ENCODE results near the gene CTIF. TPM values are rescaled to one million over a fixed set of nuclear protein-coding genes. Genes with fewer than 3 reads are reported as not detected.

The CTIF gene
- total and polyA plus RNA-seq, 4 donors, result 10.6 to 26.7 (median 12.3) TPM

- no peak overlapping the region for H3K4me3 ChIP-seq (ENCODE audit: low read depth in 1 of 3, low read length in 3 of 3)
- WGBS, result 97% methylated on average over 4 of the region's 4 CpGs
Measured at GRCh38 chr18:48792141-48792540, 253.3 kb downstream of the CTIF start.

GRCh38 chr18:48792611-48793380, 254.0 kb downstream of the CTIF start:
- peaks cover 0 to 5% (median 0%) of the 10 kb centered on the region in 4 donors for H3K4me1 ChIP-seq (ENCODE audit: control insufficient read depth in 4 of 4, insufficient read depth in 4 of 4, low read length in 3 of 4)
- no peak for DNase-seq (ENCODE audit: low spot score)
- H3K4me3 ChIP-seq (ENCODE audit: low read depth in 1 of 3, low read length in 3 of 3), result no peak overlapping the region
- H3K36me3 ChIP-seq (ENCODE audit: control insufficient read depth in 4 of 4, insufficient read depth in 3 of 4, low read depth in 1 of 4, low read length in 3 of 4), result peaks cover 0 to 7% (median 2%) of the 10 kb centered on the region in 4 donors
- H3K9ac ChIP-seq (ENCODE audit: low read depth in 1 of 2, low read length in 2 of 2), result no peak overlapping the region
- no peaks in the 10 kb centered on the region for H3K27me3 ChIP-seq (ENCODE audit: control insufficient read depth in 4 of 4, insufficient read depth in 4 of 4, low read length in 3 of 4)
- no peaks in the 10 kb centered on the region for H3K9me3 ChIP-seq (ENCODE audit: control insufficient read depth in 4 of 4, low read length in 3 of 4)
- 94% methylated on average over 4 of the region's 4 CpGs for WGBS
- no peak overlapping the region for H3K27ac ChIP-seq (ENCODE audit: low read depth in 1 of 2, low read length in 2 of 2)
- TF ChIP-seq RAD21 (IDR thresholded peaks at IDR 0.05), result no peak
- no peak for TF ChIP-seq GABPA (IDR thresholded peaks at IDR 0.05 in 1 of 2, conservative IDR thresholded peaks at IDR 0.05 in 1 of 2)
- TF ChIP-seq REST (IDR thresholded peaks at IDR 0.05), result no peak
- TF ChIP-seq ATF3 (IDR thresholded peaks at IDR 0.05), result no peak
- no peak for TF ChIP-seq TAF1 (conservative IDR thresholded peaks at IDR 0.05)
- TF ChIP-seq, protein P1, sequence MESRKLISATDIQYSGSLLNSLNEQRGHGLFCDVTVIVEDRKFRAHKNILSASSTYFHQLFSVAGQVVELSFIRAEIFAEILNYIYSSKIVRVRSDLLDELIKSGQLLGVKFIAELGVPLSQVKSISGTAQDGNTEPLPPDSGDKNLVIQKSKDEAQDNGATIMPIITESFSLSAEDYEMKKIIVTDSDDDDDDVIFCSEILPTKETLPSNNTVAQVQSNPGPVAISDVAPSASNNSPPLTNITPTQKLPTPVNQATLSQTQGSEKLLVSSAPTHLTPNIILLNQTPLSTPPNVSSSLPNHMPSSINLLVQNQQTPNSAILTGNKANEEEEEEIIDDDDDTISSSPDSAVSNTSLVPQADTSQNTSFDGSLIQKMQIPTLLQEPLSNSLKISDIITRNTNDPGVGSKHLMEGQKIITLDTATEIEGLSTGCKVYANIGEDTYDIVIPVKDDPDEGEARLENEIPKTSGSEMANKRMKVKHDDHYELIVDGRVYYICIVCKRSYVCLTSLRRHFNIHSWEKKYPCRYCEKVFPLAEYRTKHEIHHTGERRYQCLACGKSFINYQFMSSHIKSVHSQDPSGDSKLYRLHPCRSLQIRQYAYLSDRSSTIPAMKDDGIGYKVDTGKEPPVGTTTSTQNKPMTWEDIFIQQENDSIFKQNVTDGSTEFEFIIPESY (IDR thresholded peaks at IDR 0.05), result no peak
- no peak for TF ChIP-seq FOXA2 (IDR thresholded peaks at IDR 0.05)
- no peak for TF ChIP-seq CTCF (IDR thresholded peaks at IDR 0.05; ENCODE audit: low read depth, low read length, missing input control)
- no peak for TF ChIP-seq RXRA (IDR thresholded peaks at IDR 0.05)
- TF ChIP-seq EGR1 (IDR thresholded peaks at IDR 0.05; ENCODE audit: low read depth in 2 of 2), result no peak
- no peak for TF ChIP-seq MAX (IDR thresholded peaks at IDR 0.05)
- no peak for TF ChIP-seq JUND (IDR thresholded peaks at IDR 0.05)
- no peak for TF ChIP-seq SP1 (IDR thresholded peaks at IDR 0.05)
- no peak for TF ChIP-seq YY1 (IDR thresholded peaks at IDR 0.05)
- no peak for TF ChIP-seq HNF4G (IDR thresholded peaks at IDR 0.05)
- TF ChIP-seq HNF4A (conservative IDR thresholded peaks at IDR 0.05), result no peak
- no peak for TF ChIP-seq FOXA1 (IDR thresholded peaks at IDR 0.05)

More at GRCh38 chr18:48792141-48792540, 253.3 kb downstream of the CTIF start:
- no peak overlapping the region for H3K27ac ChIP-seq (ENCODE audit: low read depth in 1 of 2, low read length in 2 of 2)
- TF ChIP-seq GABPA (IDR thresholded peaks at IDR 0.05 in 1 of 2, conservative IDR thresholded peaks at IDR 0.05 in 1 of 2), result no peak
- TF ChIP-seq FOXA1 (IDR thresholded peaks at IDR 0.05), result no peak
- no peak for TF ChIP-seq JUND (IDR thresholded peaks at IDR 0.05)
- no peak for TF ChIP-seq EGR1 (IDR thresholded peaks at IDR 0.05; ENCODE audit: low read depth in 2 of 2)
- TF ChIP-seq FOXA2 (IDR thresholded peaks at IDR 0.05), result no peak
- TF ChIP-seq CTCF (IDR thresholded peaks at IDR 0.05; ENCODE audit: low read depth, low read length, missing input control), result no peak
- TF ChIP-seq NR2F2 (IDR thresholded peaks at IDR 0.05), result no peak
- TF ChIP-seq YY1 (IDR thresholded peaks at IDR 0.05), result no peak
- no peak for TF ChIP-seq TAF1 (conservative IDR thresholded peaks at IDR 0.05)
- no peak for TF ChIP-seq RAD21 (IDR thresholded peaks at IDR 0.05)
- no peak for DNase-seq (ENCODE audit: low spot score)
- H3K9ac ChIP-seq (ENCODE audit: low read depth in 1 of 2, low read length in 2 of 2), result no peak overlapping the region
- H3K4me1 ChIP-seq (ENCODE audit: control insufficient read depth in 4 of 4, insufficient read depth in 4 of 4, low read length in 3 of 4), result peaks cover 0 to 5% (median 0%) of the 10 kb centered on the region in 4 donors
- no peaks in the 10 kb centered on the region for H3K27me3 ChIP-seq (ENCODE audit: control insufficient read depth in 4 of 4, insufficient read depth in 4 of 4, low read length in 3 of 4)
- peaks cover 0 to 7% (median 2%) of the 10 kb centered on the region in 4 donors for H3K36me3 ChIP-seq (ENCODE audit: control insufficient read depth in 4 of 4, insufficient read depth in 3 of 4, low read depth in 1 of 4, low read length in 3 of 4)
- H3K9me3 ChIP-seq (ENCODE audit: control insufficient read depth in 4 of 4, low read length in 3 of 4), result no peaks in the 10 kb centered on the region

Measured in liver (tissue), 9 donors.